Measurements from ENCODE around the gene OSBP2. TPM values are rescaled to one million over a fixed set of nuclear protein-coding genes. Genes with fewer than 3 reads are reported as not detected.

OSBP2 gene
- total RNA-seq, 4 donors from 2014 or later, result 0.60 to 7.5 (median 4.3) TPM

DNA sequence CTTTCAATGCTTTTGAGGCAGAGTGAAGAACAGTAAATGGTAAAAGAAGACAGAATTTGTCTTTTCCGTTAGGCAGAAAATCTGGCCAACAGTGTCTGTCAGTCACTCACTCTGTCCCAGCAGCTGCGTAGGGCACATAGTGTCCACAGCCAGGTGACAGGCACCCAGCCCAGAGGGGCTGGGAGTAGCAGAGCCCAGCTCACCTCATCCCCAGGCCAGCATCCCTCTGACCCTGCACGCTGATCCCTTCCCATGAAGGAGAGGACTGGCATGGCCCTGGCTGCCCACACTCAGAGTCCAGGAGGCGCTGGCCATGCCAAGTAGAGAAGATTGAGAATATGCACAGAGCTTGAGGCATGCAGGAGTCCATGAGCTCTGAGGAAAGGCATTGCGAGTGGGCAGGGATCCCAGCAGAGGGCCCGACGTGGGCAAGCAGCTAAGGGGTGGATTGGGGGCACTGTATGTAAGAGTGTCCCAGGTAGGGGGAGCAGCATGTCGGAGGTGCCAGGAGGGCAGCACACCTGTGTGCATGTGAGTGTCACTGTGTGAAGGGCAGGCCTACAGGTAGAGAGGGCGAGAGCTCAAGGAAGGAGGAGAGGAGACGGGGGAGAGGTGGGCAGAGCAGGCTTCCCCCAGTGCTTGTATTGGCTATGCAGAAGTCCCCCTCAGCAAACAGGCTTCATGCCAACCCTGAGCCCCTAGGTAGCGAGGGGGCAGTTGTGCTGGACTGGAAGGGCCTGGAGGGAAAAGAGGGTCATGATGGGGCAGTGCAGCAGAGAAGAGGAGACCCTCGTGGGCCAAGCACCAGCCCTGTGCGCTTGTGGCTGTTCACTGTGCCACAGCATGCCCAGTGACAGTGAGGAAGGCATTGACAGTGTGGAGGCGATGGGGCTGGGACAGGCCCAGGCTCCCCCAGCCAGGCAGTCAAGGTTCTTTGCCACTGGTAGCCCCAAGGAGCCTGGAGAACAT is 133.8 kb downstream of the OSBP2 start:
- H3K27me3 ChIP-seq, result peaks cover 16% of the 10 kb centered on the region
- H3K4me3 ChIP-seq, result no peak overlapping the region
- intact Hi-C loops (cut with DNase I; ENCODE audit: low total_unique reads), result no loop called here
- H3K27ac ChIP-seq, result no peak overlapping the region
- in situ Hi-C loops (cut with MboI; ENCODE audit: low pct_ligation_motif_present in 1 of 4, low pct_unique_long_range_greater_than_20kb in 1 of 4, low sequenced_read_pairs in 3 of 4), result no loop called here
- no peaks in the 10 kb centered on the region for H3K36me3 ChIP-seq
- no peak for TF ChIP-seq POLR2AphosphoS5 (IDR thresholded peaks at IDR 0.05)
- TF ChIP-seq EP300 (IDR thresholded peaks at IDR 0.05; ENCODE audit: low read depth), result no peak
- TF ChIP-seq POLR2A (IDR thresholded peaks at IDR 0.05), result no peak
- TF ChIP-seq, protein P1, sequence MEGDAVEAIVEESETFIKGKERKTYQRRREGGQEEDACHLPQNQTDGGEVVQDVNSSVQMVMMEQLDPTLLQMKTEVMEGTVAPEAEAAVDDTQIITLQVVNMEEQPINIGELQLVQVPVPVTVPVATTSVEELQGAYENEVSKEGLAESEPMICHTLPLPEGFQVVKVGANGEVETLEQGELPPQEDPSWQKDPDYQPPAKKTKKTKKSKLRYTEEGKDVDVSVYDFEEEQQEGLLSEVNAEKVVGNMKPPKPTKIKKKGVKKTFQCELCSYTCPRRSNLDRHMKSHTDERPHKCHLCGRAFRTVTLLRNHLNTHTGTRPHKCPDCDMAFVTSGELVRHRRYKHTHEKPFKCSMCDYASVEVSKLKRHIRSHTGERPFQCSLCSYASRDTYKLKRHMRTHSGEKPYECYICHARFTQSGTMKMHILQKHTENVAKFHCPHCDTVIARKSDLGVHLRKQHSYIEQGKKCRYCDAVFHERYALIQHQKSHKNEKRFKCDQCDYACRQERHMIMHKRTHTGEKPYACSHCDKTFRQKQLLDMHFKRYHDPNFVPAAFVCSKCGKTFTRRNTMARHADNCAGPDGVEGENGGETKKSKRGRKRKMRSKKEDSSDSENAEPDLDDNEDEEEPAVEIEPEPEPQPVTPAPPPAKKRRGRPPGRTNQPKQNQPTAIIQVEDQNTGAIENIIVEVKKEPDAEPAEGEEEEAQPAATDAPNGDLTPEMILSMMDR (IDR thresholded peaks at IDR 0.05), result no peak
- H3K4me1 ChIP-seq, result peaks cover 0 to 3% (median 0%) of the 10 kb centered on the region in 4 donors
- 86 to 87% methylated on average over 10 to 14 of the region's 14 CpGs for WGBS, 2 donors (ENCODE audit: low coverage in 1 of 2)
- DNase-seq, result no peak
- no peaks in the 10 kb centered on the region for H3K9me3 ChIP-seq

DNA sequence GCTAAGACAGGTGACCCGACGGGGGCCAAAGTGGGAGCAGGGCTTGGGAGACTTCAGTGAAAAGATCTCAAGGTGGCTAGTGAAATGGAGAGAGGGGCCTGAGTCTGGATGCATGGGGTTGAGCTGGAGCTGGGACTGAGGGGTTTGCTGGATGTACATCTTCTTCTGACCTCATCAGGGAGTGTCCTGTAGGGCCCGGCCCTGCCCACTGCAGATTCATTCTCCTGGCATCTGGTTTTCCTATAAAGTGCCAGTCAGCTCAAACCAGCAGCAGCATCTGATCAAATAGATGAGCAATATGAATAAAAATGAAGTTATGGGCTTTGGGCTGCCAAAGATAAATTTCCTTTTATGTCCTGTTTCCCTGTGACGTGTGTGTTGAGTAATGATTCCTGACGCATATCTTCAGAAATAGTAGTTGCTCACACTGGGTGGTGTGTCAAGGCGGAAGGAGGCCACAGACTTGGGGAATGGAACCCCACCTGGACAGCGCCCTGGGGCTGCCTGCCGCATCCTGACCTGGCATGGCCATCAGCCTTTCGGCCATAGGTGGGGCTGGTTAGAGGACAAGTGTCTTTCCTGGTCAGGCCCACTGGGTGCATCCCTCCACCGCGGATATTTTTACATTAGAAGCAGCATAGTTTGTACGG is 135.4 kb downstream of the OSBP2 start:
- H3K27me3 ChIP-seq, result peaks cover 3% of the 10 kb centered on the region
- intact Hi-C loops (cut with DNase I; ENCODE audit: low total_unique reads), result no loop called here
- 70 to 76% methylated on average over 6 to 12 of the region's 12 CpGs for WGBS, 2 donors (ENCODE audit: low coverage in 1 of 2)
- H3K4me3 ChIP-seq, result no peak overlapping the region
- peaks cover 0 to 3% (median 0%) of the 10 kb centered on the region in 4 donors for H3K4me1 ChIP-seq
- H3K27ac ChIP-seq, result no peak overlapping the region
- TF ChIP-seq POLR2AphosphoS5 (IDR thresholded peaks at IDR 0.05) (no peak), EP300 (IDR thresholded peaks at IDR 0.05; ENCODE audit: low read depth) (no peak), POLR2A (IDR thresholded peaks at IDR 0.05) (no peak)
- TF ChIP-seq, protein P1 (IDR thresholded peaks at IDR 0.05), result no peak
- H3K36me3 ChIP-seq, result no peaks in the 10 kb centered on the region
- no peaks in the 10 kb centered on the region for H3K9me3 ChIP-seq
- no peak for DNase-seq
- in situ Hi-C loops (cut with MboI; ENCODE audit: low pct_ligation_motif_present in 1 of 4, low pct_unique_long_range_greater_than_20kb in 1 of 4, low sequenced_read_pairs in 3 of 4), result no loop called here

DNA sequence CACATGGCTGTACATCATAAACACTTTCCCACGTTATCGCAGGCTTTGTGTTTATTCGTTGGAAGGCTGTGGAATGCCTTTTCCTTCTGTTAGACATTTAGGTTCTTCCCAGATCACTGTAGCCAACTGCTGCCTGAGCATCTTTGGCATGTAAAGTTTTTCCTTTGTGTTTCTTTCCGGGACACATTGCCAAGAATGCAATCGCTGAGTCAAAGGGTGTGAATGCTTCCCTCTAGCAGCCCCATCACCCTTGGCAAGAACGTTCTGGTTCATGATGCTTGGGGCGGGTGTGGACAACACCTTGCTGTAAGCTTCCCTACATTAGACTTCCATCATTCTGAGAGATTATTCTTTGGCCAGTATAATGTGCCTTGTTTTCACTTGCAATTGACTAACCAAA is 136.2 kb downstream of the OSBP2 start:
- H3K27me3 ChIP-seq, result no peaks in the 10 kb centered on the region
- no peaks in the 10 kb centered on the region for H3K9me3 ChIP-seq
- H3K36me3 ChIP-seq, result no peaks in the 10 kb centered on the region
- TF ChIP-seq POLR2A (IDR thresholded peaks at IDR 0.05) (no peak), POLR2AphosphoS5 (IDR thresholded peaks at IDR 0.05) (no peak)
- TF ChIP-seq, protein P1 (IDR thresholded peaks at IDR 0.05), result no peak
- DNase-seq, result peak; percentile 26
- in situ Hi-C loops (cut with MboI; ENCODE audit: low pct_ligation_motif_present in 1 of 4, low pct_unique_long_range_greater_than_20kb in 1 of 4, low sequenced_read_pairs in 3 of 4) (no loop called here), intact Hi-C loops (cut with DNase I; ENCODE audit: low total_unique reads) (no loop called here)
- H3K4me3 ChIP-seq, result no peak overlapping the region
- H3K4me1 ChIP-seq, result peaks cover 0 to 3% (median 0%) of the 10 kb centered on the region in 4 donors
- WGBS, 2 donors (ENCODE audit: low coverage in 1 of 2), result 17 to 21% methylated on average over 7 of the region's 7 CpGs
- no peak overlapping the region for H3K27ac ChIP-seq

DNA sequence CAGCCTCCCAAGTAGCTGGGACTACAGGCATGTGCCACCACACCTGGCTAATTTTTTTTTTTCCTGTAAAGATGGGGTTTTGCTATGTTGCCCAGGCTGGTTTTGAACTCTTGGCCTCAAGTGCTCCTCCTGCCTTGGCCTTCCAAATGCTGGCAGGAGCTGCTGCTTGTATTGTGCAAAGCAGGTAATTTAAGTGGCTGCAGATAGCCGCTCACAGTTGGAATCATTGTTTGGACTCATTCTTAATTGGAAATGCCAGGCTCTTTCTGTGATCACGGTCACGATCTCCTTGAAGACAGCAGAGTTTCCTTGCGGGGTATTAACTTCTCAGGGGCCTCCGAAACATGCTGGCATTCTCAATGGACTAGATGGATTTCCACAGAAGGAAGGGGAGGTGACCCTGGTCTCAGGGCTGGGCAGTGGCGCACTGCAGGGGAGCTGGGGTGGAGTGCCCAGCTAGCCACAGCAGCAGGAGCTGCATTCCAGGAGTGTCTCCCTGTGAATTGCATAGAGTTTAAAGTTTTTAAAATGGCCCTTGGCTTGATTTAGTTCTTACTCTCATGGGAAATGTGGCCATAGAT is 137.8 kb downstream of the OSBP2 start:
- WGBS, 2 donors (ENCODE audit: low coverage in 1 of 2), result 95 to 100% methylated on average over 1 to 6 of the region's 6 CpGs

More for the DNA sequence above, 137.8 kb downstream of the OSBP2 start:
- no peak overlapping the region for H3K27ac ChIP-seq
- TF ChIP-seq POLR2AphosphoS5 (IDR thresholded peaks at IDR 0.05), result no peak
- TF ChIP-seq EP300 (IDR thresholded peaks at IDR 0.05; ENCODE audit: low read depth), result no peak
- TF ChIP-seq, protein P1 (IDR thresholded peaks at IDR 0.05), result no peak
- TF ChIP-seq POLR2A (IDR thresholded peaks at IDR 0.05), result no peak
- no peak for DNase-seq
- in situ Hi-C loops (cut with MboI; ENCODE audit: low pct_ligation_motif_present in 1 of 4, low pct_unique_long_range_greater_than_20kb in 1 of 4, low sequenced_read_pairs in 3 of 4), result no loop called here
- no peaks in the 10 kb centered on the region for H3K27me3 ChIP-seq
- H3K4me1 ChIP-seq, result peaks cover 0 to 3% (median 0%) of the 10 kb centered on the region in 4 donors
- H3K36me3 ChIP-seq, result no peaks in the 10 kb centered on the region
- no peak overlapping the region for H3K4me3 ChIP-seq
- intact Hi-C loops (cut with DNase I; ENCODE audit: low total_unique reads), result no loop called here
- no peaks in the 10 kb centered on the region for H3K9me3 ChIP-seq
